GM21367 (cell line): ENCODE results near the gene GNG12.
"Not testable (repeated sequence)": the region's sequence is repeated elsewhere in the genome, so short reads cannot be mapped to it uniquely, and the experiment has no call there.

Experiments used
- ATAC-seq: cut with Tn5 transposase; IDR thresholded peaks from one replicate; pipeline ENCODE4 v1.9.1; 2021; ENCODE audit not compliant: unreplicated experiment

The GNG12 gene

GRCh38 chr1:67735806-67736627 is 97.2 kb downstream of the GNG12 start:
- peak; percentile 95 for ATAC-seq

DNA sequence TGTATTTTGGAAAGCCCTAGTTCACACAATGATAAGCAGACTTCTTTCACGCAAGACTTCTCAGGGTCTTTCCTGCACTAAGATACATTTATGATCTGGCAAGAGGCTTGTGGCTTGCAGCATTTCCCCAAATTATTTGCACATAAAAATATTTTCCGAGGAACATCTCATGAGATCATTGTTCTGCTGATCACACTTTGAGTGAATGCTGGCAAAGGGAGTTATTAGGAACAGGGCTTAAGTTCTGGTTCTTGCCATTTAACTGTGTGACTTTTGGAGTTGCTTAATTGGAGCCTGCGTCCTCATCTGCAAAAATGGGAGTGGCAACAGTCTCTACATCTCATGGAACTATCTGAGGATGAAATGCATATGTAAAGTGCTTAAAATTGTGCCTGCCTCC is 98.1 kb downstream of the GNG12 start:
- ATAC-seq, result no peak

DNA sequence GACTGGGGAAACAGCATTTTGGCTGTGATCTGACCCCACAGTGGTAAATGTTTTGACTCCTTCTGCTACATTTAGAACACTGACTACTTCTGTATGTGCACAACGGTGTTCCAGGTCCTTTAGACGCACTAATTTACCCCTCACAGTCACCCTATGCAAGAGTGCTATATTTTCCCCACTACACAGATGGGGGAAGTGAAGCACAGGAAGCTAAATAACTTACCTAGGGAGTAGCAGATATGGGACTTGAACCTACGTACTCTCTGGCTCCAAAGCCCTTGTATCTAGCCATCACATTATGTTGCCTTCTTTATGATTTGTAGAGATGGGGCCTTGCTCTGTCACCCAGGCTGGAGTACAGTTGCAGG is 99.0 kb downstream of the GNG12 start:
- ATAC-seq, result no peak

DNA sequence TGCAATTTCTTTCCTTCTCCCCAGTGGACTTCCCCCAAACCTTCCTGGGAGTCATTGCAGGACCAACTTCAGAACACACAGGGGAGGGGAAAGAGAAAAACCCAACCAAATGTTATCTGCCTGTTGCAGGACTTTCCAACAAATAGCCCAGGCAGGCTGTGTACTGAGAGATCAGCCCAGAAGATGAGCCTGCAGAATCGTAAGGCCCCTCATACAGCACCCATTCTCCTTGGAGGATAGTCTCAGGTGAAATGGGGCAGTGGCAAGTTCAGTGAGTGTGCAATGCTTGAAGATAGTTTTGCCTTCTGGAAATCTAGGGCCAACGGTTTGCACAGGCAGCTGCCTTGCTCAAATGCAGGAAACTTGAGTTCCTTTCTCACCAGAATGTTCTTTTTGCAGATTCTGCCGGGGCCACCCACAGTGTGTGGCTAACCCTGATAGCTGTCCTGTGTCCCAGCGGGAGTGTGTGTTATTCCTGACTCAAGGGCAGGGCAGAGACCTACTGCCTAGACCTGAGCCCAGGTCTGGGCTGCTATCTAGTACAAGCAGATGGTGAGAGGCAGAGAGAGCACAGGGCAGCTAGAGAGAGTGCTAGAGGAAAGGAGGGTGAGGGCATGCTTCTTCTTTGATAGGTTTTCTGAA is 99.5 kb downstream of the GNG12 start:
- ATAC-seq, result no peak

GRCh38 chr1:67732750-67733151 is 100.5 kb downstream of the GNG12 start:
- ATAC-seq, result peak; percentile 34

GRCh38 chr1:67731322-67731721 is 101.9 kb downstream of the GNG12 start:
- no peak for ATAC-seq

GRCh38 chr1:67730312-67730711 is 103.0 kb downstream of the GNG12 start:
- not testable (repeated sequence) for ATAC-seq

DNA sequence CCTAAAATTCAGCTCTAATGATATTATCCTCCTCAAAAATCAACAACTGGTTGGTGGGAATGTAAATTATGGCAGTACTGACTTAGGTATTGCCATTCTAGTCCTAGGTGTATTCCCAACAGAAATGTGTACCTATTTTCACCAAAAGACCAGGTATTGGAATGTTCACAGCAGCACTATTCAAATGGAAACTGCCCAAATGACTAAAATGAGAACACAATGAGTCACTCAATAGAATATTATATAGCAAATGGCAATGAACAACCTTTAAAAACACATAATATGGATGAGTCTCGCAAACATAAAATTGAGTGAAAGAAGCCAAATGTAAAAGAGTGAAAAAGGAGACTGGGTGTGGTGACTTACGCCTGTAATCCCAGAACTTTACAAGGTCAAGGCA is 103.4 kb downstream of the GNG12 start:
- no peak for ATAC-seq

GRCh38 chr1:67726224-67726623 is 107.0 kb downstream of the GNG12 start:
- no peak for ATAC-seq

DNA sequence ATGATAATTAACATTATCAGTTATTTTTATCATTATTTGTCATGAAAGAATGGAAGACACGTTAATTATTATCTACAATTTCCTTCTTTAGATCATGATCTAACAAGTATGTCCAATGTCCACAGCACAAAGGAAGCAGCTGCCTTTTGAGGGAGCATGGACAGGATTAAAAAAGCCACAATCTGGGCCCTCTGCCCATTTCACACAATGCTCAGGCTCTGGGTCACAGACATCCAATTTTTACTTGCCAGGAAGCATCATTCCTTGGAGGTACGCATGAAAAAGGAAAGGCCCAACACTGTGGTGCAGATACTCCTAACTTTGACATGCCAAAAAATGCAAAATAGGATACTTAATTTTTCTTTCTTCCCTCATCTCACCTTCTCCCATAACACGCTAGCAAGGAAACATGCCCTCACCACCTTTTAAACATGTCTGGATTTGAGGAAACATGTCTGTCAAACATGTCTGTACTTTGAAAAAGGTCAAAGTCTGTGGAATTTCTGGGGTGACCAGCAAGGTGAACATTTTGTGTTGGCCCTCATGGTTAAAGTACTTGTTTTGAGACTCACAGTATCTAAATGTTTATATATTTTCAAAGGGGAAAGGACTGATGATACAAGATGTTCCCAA is 108.2 kb downstream of the GNG12 start:
- ATAC-seq, result no peak

GRCh38 chr1:67723620-67724019 is 109.6 kb downstream of the GNG12 start:
- peak; percentile 61 for ATAC-seq

GRCh38 chr1:67723126-67723525 is 110.1 kb downstream of the GNG12 start:
- no peak for ATAC-seq

DNA sequence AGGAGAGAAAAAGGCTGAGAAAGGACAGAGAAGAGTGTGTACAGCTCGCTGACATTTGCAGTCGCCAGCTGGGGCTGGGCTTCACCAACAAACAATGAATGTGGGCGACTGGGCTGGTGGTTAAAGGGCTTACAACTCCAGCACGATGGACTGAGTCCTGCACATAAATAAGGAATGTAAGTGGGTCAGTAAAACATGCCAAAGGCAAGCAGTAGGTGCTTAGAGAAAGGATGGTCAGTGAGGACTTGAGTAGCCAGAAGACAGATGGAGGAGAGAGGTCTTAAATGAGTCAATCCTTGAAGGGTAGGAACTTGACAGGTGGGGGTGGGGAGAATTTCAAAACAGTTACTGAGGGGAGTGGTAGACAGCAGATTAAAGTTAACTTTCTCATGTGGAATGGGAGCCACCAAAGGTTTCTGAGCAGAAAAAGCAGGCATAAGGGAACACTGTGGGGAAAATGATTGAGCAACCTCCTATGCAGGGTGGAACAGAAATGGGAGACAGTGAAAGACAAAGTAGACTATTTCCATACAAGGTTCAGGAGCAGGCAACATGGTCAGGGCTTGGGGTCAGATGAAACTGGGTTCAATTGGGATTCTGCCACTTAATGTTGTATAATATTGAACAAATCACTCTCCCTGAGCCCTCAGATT is 110.8 kb downstream of the GNG12 start:
- ATAC-seq, result no peak

DNA sequence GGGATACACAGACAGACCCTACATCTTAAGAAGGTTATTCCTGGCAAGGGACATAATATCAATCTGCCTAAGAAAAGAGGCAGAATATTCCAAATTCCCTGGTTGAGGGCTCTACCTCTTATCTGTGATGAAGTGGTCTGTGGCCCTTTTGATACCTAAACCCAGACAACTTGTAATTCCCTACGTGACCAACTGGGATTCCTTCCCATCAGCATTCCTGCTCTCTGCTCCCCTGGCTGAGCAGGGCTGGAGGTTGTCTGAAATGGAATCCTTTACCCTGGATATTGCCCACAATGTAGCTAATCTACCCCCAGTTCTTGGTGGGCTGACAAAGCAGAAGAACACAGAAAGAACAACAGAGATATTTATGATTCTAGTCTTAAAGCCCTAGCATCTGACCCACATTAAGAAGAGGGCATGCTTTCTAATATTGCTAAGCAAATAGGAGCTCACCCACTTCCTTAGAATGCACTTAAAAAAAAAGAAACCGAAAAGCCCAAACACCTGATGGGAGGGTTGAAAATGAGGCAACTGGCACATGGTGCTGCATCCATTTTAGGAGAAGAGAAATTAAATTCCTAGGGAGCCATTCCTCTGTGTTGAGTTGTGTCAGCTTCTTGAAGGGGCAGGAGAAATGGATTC is 111.5 kb downstream of the GNG12 start:
- ATAC-seq, result no peak

GRCh38 chr1:67721112-67721511 is 112.2 kb downstream of the GNG12 start:
- ATAC-seq, result no peak

DNA sequence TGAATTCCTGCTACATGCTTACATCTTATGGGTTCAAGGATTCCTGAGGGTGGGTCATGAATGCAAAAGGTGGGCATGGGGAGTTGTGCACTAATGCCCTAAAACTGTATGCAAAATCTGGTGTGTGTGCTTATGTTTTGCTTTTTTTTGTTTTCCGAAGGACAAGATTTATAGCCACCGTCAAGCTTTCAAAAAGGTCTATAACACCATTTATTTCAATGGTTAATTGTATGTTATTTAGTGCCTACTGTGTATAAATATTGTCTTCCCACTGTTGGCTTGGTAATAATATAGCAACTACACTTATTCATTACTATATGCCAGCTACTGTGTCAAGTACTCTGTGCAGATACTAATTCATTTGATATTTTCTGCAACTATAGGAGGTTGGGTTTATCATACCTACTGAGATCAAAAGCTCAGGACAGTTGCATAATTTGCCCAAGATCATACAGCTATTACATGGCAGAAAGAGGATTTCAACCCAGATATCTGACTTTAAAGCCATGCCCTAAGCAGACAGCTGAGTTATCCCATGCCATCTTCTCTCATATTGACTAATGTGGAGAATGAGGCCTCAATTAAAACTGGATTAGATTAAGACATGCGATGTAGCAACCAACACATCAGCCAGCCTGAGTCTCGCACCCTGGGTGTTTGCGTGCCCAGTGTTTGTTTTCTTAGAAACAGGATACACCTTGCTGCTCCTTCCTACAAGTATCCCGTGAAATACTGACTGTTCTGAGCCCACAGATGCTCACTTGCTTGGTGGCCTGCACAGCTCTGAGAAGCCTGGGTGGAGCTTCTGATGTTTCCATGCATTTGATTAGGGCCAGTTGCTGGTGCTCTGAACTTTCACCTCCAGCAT is 113.7 kb downstream of the GNG12 start:
- ATAC-seq, result no peak

DNA sequence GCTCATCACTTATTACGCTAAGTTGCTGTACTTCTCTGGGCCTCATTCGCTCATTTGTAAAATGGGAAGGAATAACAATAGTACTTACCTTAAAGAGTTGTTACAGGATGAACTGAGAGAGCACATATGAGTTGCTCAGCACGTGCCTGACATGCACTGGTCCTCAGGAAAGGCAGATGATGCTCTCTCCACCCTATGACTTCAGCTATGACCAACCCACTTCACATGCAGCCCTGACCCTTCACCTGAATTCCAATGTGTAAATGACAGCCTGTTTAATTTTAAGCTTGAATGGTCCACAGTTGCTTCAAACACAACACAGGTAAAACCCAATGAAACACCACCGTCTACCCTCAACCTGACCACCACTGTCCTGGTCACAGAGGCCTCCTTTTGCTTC is 115.4 kb downstream of the GNG12 start:
- no peak for ATAC-seq

GRCh38 chr1:67716800-67717199 is 116.5 kb downstream of the GNG12 start:
- no peak for ATAC-seq

- no peak for ATAC-seq
Observed at GRCh38 chr1:67715819-67716218, 117.4 kb downstream of the GNG12 start.
